ENCODE data around the gene P3H3. TPM values are rescaled to one million over a fixed set of nuclear protein-coding genes. Genes with fewer than 3 reads are reported as not detected.
A peak's percentile ranks its signal among the peaks of the same experiment; 100 is the strongest.

Gene P3H3
- total RNA-seq, 2 experiments from 2014 or later = 0.86 to 1.3 TPM

DNA sequence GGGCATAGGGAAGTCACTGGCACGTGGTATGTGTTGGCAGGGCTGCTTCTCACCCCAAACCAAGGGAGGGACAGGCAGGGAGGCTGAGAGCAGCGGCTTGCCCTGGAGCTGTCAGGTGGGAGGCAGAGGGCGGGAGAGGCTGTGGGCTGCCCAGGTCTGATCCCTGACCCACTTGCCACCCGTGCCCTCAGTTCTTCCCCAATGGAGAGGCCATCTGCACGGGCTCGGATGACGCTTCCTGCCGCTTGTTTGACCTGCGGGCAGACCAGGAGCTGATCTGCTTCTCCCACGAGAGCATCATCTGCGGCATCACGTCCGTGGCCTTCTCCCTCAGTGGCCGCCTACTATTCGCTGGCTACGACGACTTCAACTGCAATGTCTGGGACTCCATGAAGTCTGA is 17.2 kb downstream of the P3H3 start:
- Mint-ChIP-seq H3K4me1 (peaks cover 5% of the 10 kb centered on the region), H3K4me3 (no peak overlapping the region), H3K36me3 (ENCODE audit: low read depth) (peaks cover 33% of the 10 kb centered on the region), H3K27me3 (no peaks in the 10 kb centered on the region), H3K9me3 (ENCODE audit: low read depth) (no peaks in the 10 kb centered on the region), H3K27ac (no peak overlapping the region)
- intact Hi-C loops (cut with DNase I, micrococcal nuclease) = no loop called here
- CTCF ChIA-PET = interaction anchor here (1.4 to 1.8 kb wide), 3 partner anchors 9 to 108 kb away, joined by 3 to 10 read pairs (median 7); no protein-coding TSS in a partner anchor
- ATAC-seq = no peak
- POLR2A ChIA-PET = interaction anchor here (1.3 to 2.1 kb wide), 2 partner anchors 8 to 12 kb away, joined by 3 to 6 read pairs; no protein-coding TSS in a partner anchor
- DNase-seq = no peak

DNA sequence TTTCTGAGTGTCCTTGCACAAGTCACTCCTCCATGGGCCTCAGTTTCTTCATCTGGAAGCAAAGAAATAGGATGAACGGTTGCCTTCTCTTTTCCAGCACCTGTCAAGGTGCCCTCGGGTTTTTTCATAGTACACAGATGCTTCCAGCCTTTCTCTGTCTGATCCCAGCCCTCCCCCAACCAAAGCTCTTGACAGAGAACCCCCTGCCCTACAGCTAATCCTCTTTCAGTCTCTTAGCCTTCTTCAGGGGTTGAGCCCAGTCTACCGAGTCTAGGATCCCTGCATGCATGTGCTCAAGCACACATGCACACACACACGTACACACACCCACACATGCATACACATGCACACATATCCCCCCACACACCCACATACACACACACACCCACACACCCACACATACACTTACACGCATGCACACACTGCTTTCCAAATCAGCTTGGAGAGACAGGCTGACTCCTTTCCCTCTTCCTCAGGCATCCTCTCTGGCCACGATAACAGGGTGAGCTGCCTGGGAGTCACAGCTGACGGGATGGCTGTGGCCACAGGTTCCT is 18.2 kb downstream of the P3H3 start:
- Mint-ChIP-seq H3K4me1 (peaks cover 7% of the 10 kb centered on the region), H3K4me3 (no peak overlapping the region), H3K27me3 (no peaks in the 10 kb centered on the region), H3K9me3 (ENCODE audit: low read depth) (no peaks in the 10 kb centered on the region), H3K27ac (no peak overlapping the region), H3K36me3 (ENCODE audit: low read depth) (peaks cover 37% of the 10 kb centered on the region)
- POLR2A ChIA-PET = no interaction called here
- ATAC-seq (no peak), DNase-seq (no peak)
- intact Hi-C loops (cut with DNase I, micrococcal nuclease) = no loop called here
- CTCF ChIA-PET = interaction anchor here (1.0 kb wide), 1 partner anchor 18 kb away, joined by 3 read pairs; no protein-coding TSS in a partner anchor

DNA sequence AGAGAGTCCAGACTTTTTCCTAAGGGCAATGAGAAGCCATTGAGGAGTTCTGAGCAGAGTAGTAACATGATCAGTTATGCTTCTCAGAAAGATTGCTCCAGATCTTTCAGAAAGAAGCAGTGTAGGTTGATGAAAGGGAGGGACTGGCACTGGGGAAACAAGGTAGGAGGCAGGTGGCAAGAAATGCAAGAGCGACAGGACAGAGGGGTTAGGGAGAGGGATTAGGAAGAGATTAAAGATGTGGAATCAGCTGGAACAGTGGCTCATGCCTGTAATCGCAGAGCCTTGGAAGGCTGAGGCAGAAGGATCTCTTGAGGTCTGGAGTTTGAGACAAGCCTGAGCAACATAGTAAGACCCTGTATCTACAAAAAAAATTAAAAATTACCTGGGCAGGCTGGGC is 19.5 kb downstream of the P3H3 start:
- no peak overlapping the region for H3K4me3 Mint-ChIP-seq
- ChIA-PET POLR2A (no interaction called here), CTCF (interaction anchor here (0.7 to 2.7 kb wide), 3 partner anchors 11 to 93 kb away, joined by 3 to 11 read pairs (median 8); partner anchors contain the start of gene MLF2)
- H3K36me3 Mint-ChIP-seq (ENCODE audit: low read depth) = peaks cover 37% of the 10 kb centered on the region
- no peak for ATAC-seq
- H3K27me3 Mint-ChIP-seq = no peaks in the 10 kb centered on the region
- peak overlapping the region; percentile 66 for H3K27ac Mint-ChIP-seq
- H3K4me1 Mint-ChIP-seq = peaks cover 7% of the 10 kb centered on the region
- intact Hi-C loops (cut with DNase I, micrococcal nuclease) = no loop called here
- DNase-seq = no peak
- H3K9me3 Mint-ChIP-seq (ENCODE audit: low read depth) = no peaks in the 10 kb centered on the region

DNA sequence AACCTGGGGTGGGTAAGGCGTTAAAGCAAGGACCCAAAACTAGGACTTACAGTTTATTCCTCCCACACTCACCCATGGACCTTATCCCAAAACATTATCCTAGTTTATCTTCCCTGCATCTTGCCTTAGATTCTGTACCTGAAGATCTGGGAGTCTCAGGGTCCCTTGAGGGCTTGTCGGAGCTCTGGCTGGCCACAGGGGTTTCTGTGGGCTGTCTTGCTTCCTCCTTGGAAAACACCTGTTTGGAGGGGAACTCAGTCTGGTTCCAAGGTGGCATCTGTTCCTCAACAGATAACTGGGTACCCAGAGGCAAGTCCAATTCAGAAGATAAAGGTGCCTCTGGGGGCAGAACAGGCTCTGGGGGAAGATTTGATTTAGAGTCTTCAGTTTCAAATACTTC is 21.2 kb downstream of the P3H3 start:
- ATAC-seq = no peak
- CTCF ChIA-PET = interaction anchor here (0.6 to 3.0 kb wide), 6 partner anchors 14 to 159 kb away, joined by 3 to 27 read pairs (median 6); partner anchors contain the start of genes MLF2 and P3H3
- no peak for DNase-seq
- Mint-ChIP-seq H3K27me3 (no peaks in the 10 kb centered on the region), H3K4me3 (peak overlapping the region; percentile 93), H3K4me1 (peaks cover 21% of the 10 kb centered on the region), H3K27ac (peak overlapping the region; percentile 61), H3K36me3 (ENCODE audit: low read depth) (peaks cover 45% of the 10 kb centered on the region), H3K9me3 (ENCODE audit: low read depth) (no peaks in the 10 kb centered on the region)
- intact Hi-C loops (cut with DNase I, micrococcal nuclease) = no loop called here
- POLR2A ChIA-PET = no interaction called here

DNA sequence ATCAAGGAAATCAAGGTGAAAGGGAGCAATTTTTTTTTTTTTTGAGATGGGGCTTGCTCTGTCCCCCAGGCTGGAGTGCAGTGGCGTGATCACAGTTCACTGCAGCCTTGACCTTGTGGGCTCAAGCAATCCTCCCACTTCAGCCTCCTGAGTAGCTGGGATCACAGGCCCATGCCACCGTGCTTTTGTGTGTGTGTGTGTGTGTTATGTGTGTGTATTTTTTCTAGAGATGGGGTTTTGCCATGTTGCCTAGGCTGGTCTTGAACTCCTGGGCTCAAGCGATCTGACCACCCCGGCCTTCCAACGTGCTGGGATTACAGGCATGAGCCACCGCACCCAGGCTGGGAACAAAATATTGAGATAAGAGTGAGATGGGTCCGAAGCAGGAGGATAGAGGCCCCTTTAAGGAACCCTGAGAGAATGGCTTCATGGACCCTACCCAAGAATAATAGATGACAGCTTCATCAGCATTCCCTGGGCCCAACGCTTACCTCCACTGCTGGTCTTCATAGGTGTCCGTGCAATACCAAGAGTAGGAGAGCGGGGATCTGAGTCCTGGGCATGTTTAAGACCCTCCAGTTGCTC is 21.9 kb downstream of the P3H3 start:
- Mint-ChIP-seq H3K9me3 (ENCODE audit: low read depth) (no peaks in the 10 kb centered on the region), H3K27me3 (no peaks in the 10 kb centered on the region), H3K4me3 (peak overlapping the region; percentile 93), H3K36me3 (ENCODE audit: low read depth) (peaks cover 47% of the 10 kb centered on the region), H3K27ac (peak overlapping the region; percentile 99), H3K4me1 (peaks cover 21% of the 10 kb centered on the region)
- ChIA-PET CTCF (interaction anchor here (0.6 to 3.0 kb wide), 8 partner anchors 9 to 286 kb away, joined by 3 to 27 read pairs (median 6); no protein-coding TSS in a partner anchor), POLR2A (no interaction called here)
- no peak for DNase-seq
- intact Hi-C loops (cut with DNase I, micrococcal nuclease) = loop anchor here (5.0 kb wide), 2 partner anchors 87 to 293 kb away; partner anchors contain the start of gene IFFO1 (in 1 of the 2)
- no peak for ATAC-seq

DNA sequence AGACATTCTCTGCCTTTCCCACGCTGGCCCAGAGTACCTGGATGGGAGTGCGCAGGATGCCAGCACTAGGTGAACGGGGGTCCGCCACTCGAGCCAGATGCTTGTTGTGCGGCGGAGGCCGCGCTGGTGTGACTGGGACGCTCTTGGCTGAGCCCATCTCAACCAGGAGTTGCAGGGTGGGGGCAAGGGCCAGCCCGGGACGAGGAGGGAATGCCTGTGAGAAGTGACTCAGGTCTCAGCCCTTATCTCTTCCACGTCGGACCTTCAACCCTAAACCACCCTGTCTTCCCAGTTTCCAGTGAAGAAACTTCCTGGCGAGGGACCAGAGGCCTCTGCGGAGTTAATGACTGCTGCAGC is 22.6 kb downstream of the P3H3 start:
- Mint-ChIP-seq H3K27me3 (no peaks in the 10 kb centered on the region), H3K9me3 (ENCODE audit: low read depth) (no peaks in the 10 kb centered on the region), H3K4me3 (peak overlapping the region; percentile 93), H3K27ac (peak overlapping the region; percentile 99), H3K36me3 (ENCODE audit: low read depth) (peaks cover 50% of the 10 kb centered on the region), H3K4me1 (peaks cover 21% of the 10 kb centered on the region)
- DNase-seq (no peak), ATAC-seq (no peak)
- intact Hi-C loops (cut with DNase I, micrococcal nuclease) = loop anchor here (1.0 to 5.0 kb wide), 3 partner anchors 23 to 293 kb away; partner anchors contain the start of genes IFFO1 (in 1 of the 2) and SPSB2 (in 1 of the 2)
- ChIA-PET POLR2A (interaction anchor here (0.9 to 4.2 kb wide), 8 partner anchors 10 to 317 kb away, joined by 3 to 65 read pairs (median 19); partner anchors contain the start of genes C12orf57, CD4, GAPDH and RNU7-1), CTCF (interaction anchor here (0.5 to 4.0 kb wide), 23 partner anchors 10 to 312 kb away, joined by 3 to 51 read pairs (median 4); partner anchors contain the start of genes COPS7A, SPSB2, TPI1 and ZNF384)

DNA sequence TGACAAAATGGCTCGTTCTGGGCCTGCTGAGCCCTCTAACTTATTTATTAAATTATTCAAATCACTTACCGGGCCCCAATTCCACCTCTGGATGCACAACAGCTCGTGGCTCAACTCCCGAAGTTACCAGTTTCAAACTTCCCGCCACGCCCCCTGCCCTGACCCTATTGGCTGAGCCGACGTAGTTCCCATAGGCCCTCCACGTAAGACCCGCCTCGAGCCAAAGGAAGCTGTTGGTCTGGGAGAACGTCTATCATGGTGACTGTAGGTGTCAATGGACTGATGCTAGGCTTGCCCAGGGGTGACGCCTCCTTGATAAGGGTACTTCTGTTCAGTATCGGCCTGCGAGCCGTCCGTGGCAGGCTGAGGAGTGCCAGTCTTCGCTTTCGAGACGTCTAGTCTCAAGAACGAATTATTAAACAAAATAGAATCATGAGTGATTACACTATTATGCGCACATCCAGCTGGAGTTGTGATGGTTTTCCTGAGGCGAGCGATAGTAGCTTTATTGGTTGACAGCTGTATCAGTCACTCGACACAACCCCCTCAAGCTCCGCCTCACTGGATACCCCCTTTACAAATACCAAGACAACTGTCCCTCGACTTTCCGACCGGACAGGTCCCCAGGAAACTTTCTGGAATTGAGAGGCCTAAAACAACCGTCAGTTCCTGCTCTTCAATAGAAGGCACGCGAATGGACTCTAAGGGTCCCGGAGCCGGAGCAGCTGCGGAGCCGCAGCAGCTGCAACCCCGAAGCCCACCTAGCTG is 23.1 kb downstream of the P3H3 start, which contains the start of gene CDCA3:
CDCA3 (minus strand) TSS at position 134 of the 768 bp plus-strand sequence. CDS start 334 bp downstream, outside the sequence.
- ATAC-seq (peak; percentile 60), DNase-seq (peak; percentile 97)
- H3K27ac Mint-ChIP-seq = peak within 1 kb of the TSS; percentile 99
- CTCF ChIA-PET = interaction anchor here (0.5 to 4.0 kb wide), 33 partner anchors 10 to 312 kb away, joined by 3 to 51 read pairs (median 4); partner anchors contain the start of genes COPS7A, MLF2, SPSB2 and TPI1
- H3K27me3 Mint-ChIP-seq = no peaks in the 10 kb centered on the region
- intact Hi-C loops (cut with DNase I, micrococcal nuclease) = loop anchor here (1.0 to 5.0 kb wide), 3 partner anchors 22 to 294 kb away; partner anchors contain the start of genes IFFO1 (in 1 of the 2) and SPSB2 (in 1 of the 2)
- H3K9me3 Mint-ChIP-seq (ENCODE audit: low read depth) = no peaks in the 10 kb centered on the region
- POLR2A ChIA-PET = interaction anchor here (0.6 to 4.2 kb wide), 19 partner anchors 10 to 381 kb away, joined by 3 to 65 read pairs (median 3); partner anchors contain the start of genes C12orf57, CD4, COPS7A and GAPDH
- peak within 1 kb of the TSS; percentile 93 for H3K4me3 Mint-ChIP-seq
- H3K36me3 Mint-ChIP-seq (ENCODE audit: low read depth) = peaks cover 50% of the 10 kb centered on the region
- H3K4me1 Mint-ChIP-seq = peaks cover 21% of the 10 kb centered on the region

DNA sequence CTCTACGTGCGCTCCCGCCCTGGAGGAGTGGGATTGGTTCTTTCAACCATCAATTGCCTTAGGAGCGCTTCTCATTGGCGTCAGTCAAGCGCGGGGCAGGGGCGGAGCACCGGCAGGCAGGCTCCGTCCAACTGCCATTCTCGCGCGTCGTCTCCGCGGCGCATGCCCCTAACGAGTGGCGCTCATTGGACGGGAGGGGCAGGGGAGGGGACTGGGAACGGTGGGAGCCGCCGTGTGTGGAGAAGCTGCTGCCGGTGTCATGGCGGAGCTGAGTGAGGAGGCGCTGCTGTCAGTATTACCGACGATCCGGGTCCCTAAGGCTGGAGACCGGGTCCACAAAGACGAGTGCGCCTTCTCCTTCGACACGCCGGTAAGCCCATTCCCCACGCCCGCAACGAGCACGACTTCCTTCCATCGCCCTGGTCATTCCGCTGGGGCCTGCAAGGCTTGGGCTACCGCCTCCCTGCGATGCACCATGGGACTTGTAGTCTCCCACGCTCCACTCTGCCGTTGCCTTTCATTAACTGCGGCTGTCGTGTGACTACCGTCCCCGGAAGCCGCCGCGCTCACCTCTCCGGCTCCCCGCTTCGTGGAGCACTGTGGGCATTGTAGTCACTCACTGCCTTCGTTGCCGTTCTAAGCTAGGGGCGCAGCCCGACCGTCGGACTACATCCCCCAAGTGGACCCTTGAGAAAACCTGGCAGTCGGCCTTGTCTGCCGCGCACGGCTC is 23.9 kb downstream of the P3H3 start, which contains the start of gene USP5:
USP5 (plus strand) TSS at position 230 of the 730 bp plus-strand sequence; CDS start at position 260, 30 bp downstream.
- ChIA-PET CTCF (interaction anchor here (0.6 to 4.0 kb wide), 30 partner anchors 10 to 313 kb away, joined by 3 to 51 read pairs (median 4); partner anchors contain the start of genes COPS7A, MLF2, SPSB2 and TPI1), POLR2A (interaction anchor here (0.6 to 4.2 kb wide), 19 partner anchors 9 to 382 kb away, joined by 3 to 65 read pairs (median 4); partner anchors contain the start of genes C12orf57, COPS7A, GAPDH and GNB3)
- no peaks in the 10 kb centered on the region for H3K27me3 Mint-ChIP-seq
- H3K4me1 Mint-ChIP-seq = peaks cover 21% of the 10 kb centered on the region
- DNase-seq (peak; percentile 99), ATAC-seq (peak; percentile 80)
- peak within 1 kb of the TSS; percentile 99 for H3K27ac Mint-ChIP-seq
- peak within 1 kb of the TSS; percentile 93 for H3K4me3 Mint-ChIP-seq
- peaks cover 53% of the 10 kb centered on the region for H3K36me3 Mint-ChIP-seq (ENCODE audit: low read depth)
- intact Hi-C loops (cut with DNase I, micrococcal nuclease) = loop anchor here (1.0 to 5.0 kb wide), 18 partner anchors 15 to 359 kb away; partner anchors contain the start of genes COPS7A (in 2 of the 2), EMG1 (in 2 of the 2), ING4 (in 2 of the 2) and LRRC23 (in 2 of the 2)
- H3K9me3 Mint-ChIP-seq (ENCODE audit: low read depth) = no peaks in the 10 kb centered on the region

DNA sequence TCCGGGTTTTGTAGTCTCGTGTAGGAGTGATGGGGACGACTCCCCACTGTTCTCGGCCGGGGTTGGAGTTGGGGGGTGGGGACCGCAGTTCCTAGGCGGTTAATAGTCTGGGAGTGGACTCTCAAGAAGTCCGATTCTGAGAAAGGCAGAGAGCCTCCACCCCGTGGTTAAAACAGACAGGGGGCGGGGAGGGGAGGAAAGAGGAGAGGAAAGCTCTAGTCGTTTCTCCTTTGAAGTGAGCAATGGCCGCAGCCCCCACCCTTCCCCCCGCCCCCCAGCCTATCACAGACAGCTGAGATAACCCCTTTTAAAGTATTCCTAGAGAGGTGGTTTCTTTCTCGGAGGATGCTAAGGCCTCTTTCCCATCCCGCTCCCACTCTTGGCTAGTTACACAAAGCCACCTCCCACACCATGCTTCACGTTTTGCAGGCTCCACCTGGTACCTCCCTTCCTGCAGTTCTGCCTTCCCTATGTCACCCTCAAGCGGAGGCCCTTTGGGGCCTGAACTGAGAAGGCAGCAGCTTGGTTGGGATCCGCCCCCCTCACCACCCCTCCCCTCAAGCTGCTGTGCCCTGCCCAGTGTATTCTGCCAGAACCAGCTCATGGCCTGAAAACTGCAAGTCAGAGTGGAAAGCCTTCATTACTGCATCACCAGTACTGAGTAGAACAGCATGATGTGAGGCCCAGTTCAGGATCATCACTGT is 24.6 kb downstream of the P3H3 start:
- peak; percentile 88 for DNase-seq
- Mint-ChIP-seq H3K4me1 (peaks cover 21% of the 10 kb centered on the region), H3K4me3 (peak overlapping the region; percentile 93), H3K27me3 (no peaks in the 10 kb centered on the region), H3K36me3 (ENCODE audit: low read depth) (peaks cover 53% of the 10 kb centered on the region), H3K9me3 (ENCODE audit: low read depth) (no peaks in the 10 kb centered on the region), H3K27ac (peak overlapping the region; percentile 99)
- ATAC-seq = peak; percentile 14
- POLR2A ChIA-PET = interaction anchor here (0.5 to 4.2 kb wide), 19 partner anchors 8 to 360 kb away, joined by 3 to 65 read pairs (median 6); partner anchors contain the start of genes C12orf57, COPS7A, GAPDH and GNB3
- CTCF ChIA-PET = interaction anchor here (0.7 to 4.0 kb wide), 16 partner anchors 10 to 314 kb away, joined by 3 to 51 read pairs (median 4); partner anchors contain the start of genes COPS7A, SPSB2 and TPI1
- intact Hi-C loops (cut with DNase I, micrococcal nuclease) = loop anchor here (1.0 to 5.0 kb wide), 18 partner anchors 14 to 360 kb away; partner anchors contain the start of genes COPS7A (in 2 of the 2), EMG1 (in 2 of the 2), ING4 (in 2 of the 2) and LRRC23 (in 2 of the 2)
